Type B pancreatic cell (in vitro differentiated cells): ENCODE results near the gene KLF15. TPM values are rescaled to one million over a fixed set of nuclear protein-coding genes. Genes with fewer than 3 reads are reported as not detected.

ENCODE experiments used
- DNase-seq: peaks from one replicate; pipeline ENCODE4 v3.0.0; 2021; ENCODE audit warnings: mixed read lengths; ENCODE audit not compliant: unreplicated experiment; ENCODE audit errors: extremely low spot score
- H3K27ac Mint-ChIP-seq: 2 replicates; pipeline ENCODE4 v1.8.0; 2021; ENCODE audit warnings: mild to moderate bottlenecking, mixed read lengths
- H3K27me3 Mint-ChIP-seq: 2 replicates; pipeline ENCODE4 v1.8.0; 2021; ENCODE audit warnings: mixed read lengths
- H3K36me3 Mint-ChIP-seq: 2 replicates; pipeline ENCODE4 v1.8.0; 2021; ENCODE audit warnings: mixed read lengths
- H3K4me1 Mint-ChIP-seq: one replicate; pipeline ENCODE4 v1.8.0; 2021; ENCODE audit warnings: mixed read lengths; ENCODE audit not compliant: unreplicated experiment
- H3K4me3 Mint-ChIP-seq: 2 replicates; pipeline ENCODE4 v1.8.0; 2021; ENCODE audit warnings: mild to moderate bottlenecking, mixed read lengths
- H3K9me3 Mint-ChIP-seq: 2 replicates; pipeline ENCODE4 v1.8.0; 2021; ENCODE audit warnings: mixed read lengths
- total RNA-seq: library from RNA; stranded (reverse); gene quantifications from 2 replicates; pipeline ENCODE4 v1.2.1, GENCODE V29; 2021; ENCODE audit warnings: low replicate concordance
- TF ChIP-seq, protein P1 (sequence below): fragments of 200-600 bp; sonication (generic); conservative IDR thresholded peaks from 2 replicates; pipeline ENCODE4 v1.5.0; 2021; ENCODE audit warnings: antibody characterized with exemption, mild to moderate bottlenecking

The KLF15 gene
- total RNA-seq, 1 donor from 2014 or later = 7.9 TPM

DNA sequence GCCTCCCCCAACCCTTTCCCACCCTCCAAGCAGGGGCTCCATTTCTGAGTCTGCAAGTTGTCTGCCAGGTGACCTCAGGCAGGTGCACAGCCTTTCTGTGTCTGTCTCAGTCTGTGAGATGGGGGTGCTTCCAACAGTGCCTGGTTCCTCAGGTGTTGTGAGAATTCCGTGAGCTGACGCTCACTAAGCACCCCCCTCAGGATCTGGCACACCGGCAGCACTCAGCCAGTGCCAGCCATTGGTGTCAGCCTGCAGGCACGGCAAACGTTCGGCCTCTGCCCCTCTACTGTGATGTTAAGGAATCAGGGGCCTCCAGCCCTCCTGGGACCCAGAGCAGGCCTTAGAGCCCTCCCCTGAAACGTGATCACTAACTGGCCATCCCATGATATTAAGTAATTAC is 2.4 kb downstream of the KLF15 start:
- no peak overlapping the region for H3K4me3 Mint-ChIP-seq
- DNase-seq = no peak
- peaks cover 31% of the 10 kb centered on the region for H3K27me3 Mint-ChIP-seq

DNA sequence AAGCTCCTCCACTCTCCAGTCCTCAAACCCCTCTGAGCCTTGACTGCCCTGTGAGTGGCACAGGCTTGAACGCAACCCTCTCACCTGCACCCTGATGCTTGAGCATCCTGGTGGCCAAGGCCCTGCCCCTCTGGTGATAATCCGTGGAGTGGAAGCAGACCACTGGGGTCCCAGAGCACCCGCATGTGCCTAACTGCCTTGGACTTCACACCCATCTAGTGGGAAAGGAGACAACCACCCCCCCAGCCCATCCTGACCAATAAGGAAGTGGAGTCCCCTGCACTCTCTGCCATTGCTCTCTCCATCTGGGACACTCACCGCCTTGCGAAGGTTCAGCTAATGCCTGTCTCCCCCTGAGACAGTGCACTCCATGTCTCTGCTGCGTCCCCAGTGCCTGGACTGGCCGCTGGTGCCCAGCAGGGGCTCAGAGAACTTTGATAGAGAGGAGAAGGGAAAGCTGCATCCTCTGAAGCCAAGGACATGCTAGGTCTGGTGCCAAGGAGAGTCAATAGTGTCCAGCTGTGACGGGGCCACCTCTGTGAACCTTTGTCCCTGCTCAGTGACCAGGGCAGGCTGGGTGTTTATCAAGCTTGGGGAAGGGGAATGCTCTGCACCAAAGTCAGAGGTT is 3.4 kb downstream of the KLF15 start:
- Mint-ChIP-seq H3K4me3 (no peak overlapping the region), H3K36me3 (no peaks in the 10 kb centered on the region), H3K9me3 (no peaks in the 10 kb centered on the region), H3K4me1 (peaks cover 6% of the 10 kb centered on the region), H3K27me3 (peaks cover 21% of the 10 kb centered on the region), H3K27ac (no peak overlapping the region)
- TF ChIP-seq, protein P1, sequence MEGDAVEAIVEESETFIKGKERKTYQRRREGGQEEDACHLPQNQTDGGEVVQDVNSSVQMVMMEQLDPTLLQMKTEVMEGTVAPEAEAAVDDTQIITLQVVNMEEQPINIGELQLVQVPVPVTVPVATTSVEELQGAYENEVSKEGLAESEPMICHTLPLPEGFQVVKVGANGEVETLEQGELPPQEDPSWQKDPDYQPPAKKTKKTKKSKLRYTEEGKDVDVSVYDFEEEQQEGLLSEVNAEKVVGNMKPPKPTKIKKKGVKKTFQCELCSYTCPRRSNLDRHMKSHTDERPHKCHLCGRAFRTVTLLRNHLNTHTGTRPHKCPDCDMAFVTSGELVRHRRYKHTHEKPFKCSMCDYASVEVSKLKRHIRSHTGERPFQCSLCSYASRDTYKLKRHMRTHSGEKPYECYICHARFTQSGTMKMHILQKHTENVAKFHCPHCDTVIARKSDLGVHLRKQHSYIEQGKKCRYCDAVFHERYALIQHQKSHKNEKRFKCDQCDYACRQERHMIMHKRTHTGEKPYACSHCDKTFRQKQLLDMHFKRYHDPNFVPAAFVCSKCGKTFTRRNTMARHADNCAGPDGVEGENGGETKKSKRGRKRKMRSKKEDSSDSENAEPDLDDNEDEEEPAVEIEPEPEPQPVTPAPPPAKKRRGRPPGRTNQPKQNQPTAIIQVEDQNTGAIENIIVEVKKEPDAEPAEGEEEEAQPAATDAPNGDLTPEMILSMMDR = no peak
- no peak for DNase-seq

More for the DNA sequence above, 2.4 kb downstream of the KLF15 start:
- TF ChIP-seq, protein P1 = no peak
- H3K9me3 Mint-ChIP-seq = no peaks in the 10 kb centered on the region
- no peaks in the 10 kb centered on the region for H3K36me3 Mint-ChIP-seq
- H3K27ac Mint-ChIP-seq = no peak overlapping the region
- peaks cover 6% of the 10 kb centered on the region for H3K4me1 Mint-ChIP-seq

DNA sequence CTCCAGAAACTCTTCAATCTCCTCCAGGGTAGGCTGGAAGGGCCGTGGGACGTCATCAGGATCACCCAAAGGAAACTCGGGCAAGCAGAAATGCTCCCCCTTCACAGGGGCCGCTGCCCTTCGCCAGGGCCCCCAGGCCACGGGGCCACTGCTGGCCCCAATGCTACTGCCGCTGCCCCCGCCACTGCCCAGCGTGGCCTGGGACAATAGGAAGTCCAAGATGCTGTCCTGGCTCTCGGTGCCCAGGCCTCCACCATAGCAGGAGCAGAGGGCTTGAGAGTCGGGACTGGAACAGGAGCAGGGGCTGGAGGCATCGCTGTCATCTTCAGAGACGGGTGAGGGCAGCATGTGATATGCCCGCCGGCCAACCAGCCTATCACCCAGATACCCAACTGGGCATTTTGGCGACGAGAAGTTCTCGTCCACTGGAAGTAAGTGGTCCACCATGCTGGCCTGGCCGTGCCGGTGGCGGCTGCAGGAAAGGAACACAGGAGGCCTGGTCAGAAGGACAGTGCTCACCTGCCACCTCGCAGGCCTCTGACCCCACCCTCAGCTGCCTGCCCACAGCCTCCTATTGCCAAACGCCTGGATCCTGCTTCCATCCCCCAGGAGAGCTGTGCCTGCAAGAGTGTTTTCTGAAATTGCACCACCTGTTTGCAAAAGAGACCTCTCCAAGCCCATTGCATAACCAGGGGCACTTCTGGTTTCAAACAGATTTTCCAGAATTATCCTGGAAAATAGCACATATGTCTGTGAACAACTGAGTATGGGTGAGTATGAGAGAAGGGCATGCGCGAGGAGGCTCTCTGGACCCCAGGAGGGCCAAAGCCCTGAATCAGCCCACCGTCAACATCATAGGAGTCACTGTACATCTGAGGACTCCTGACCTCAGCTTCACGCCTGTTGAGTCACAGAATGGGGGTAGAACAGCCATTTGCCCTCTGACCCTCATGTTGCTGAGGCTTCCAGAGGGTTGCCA is 4.4 kb downstream of the KLF15 start:
- Mint-ChIP-seq H3K27ac (no peak overlapping the region), H3K4me1 (peaks cover 6% of the 10 kb centered on the region), H3K36me3 (no peaks in the 10 kb centered on the region), H3K4me3 (no peak overlapping the region), H3K9me3 (no peaks in the 10 kb centered on the region), H3K27me3 (peaks cover 10% of the 10 kb centered on the region)
- DNase-seq = no peak
- TF ChIP-seq, protein P1 = no peak

DNA sequence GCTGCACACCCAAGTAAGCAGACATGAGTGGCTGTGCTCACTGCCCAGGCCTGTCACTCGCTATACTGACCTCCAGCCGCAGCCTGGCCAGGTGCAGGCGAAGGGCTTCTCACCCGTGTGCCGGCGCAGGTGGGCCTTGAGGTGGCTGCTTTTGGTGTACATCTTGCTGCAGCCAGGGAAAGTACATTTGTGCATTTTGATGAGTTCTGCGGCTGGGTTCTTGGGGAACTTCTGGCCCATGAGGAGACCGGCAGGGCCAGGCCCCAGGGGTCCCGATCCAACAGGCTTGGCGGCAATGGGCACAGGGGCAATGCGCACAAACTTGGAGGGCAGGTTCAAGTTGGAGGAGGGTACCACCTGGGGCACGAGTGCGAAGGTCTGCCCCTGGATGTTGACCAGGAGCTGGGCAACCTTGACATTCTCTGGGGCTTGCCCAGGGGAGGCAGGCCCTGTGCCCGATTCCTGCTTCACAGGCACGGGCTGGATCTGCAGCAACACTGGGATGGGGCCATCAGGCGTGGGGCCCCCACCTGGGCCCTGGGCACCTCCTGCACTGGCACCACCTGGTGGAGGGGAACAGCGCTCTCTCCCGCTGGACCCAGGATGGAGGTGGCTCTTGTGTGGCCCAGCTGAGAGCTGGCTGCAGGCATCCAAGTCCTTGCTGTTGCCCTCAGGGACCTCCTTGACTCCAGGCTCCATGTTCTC is 5.3 kb downstream of the KLF15 start:
- TF ChIP-seq, protein P1 = no peak
- H3K9me3 Mint-ChIP-seq = no peaks in the 10 kb centered on the region
- no peak overlapping the region for H3K27ac Mint-ChIP-seq

DNA sequence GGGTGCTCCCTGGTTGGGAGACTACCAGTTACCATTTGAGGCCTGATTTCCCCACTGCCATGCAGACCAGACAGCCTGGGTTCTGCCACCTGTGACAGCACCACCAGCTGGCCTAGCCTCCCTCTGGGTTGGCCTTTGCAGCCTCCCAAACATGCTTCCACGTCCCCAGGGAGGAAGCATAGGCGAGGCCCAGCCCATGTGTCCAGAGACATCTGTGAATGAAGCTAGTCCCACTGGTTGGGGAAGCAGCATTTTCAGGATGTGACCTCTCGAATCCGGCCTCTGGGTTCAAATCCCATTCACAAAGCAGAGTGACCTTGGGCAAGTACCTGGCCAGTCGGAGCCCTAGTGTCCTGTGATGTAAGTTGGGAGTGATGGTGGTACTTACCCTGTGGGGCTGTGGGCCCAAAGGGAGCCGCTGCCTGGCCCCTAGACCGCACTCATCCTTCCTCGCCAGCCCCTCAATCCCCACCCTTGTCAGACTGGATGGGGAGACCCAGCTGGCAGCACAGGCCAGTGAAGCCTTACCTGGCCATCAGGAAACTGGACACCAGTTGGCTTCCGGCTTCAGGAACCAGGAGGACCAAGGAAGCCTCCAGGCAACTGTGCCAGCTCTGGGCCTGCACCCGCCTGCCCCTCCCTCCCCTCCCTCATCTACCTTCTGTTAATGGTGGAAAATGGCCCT is 6.0 kb downstream of the KLF15 start:
- DNase-seq = no peak
- Mint-ChIP-seq H3K9me3 (no peaks in the 10 kb centered on the region), H3K36me3 (no peaks in the 10 kb centered on the region), H3K4me3 (no peak overlapping the region), H3K27me3 (peaks cover 6% of the 10 kb centered on the region), H3K4me1 (peaks cover 6% of the 10 kb centered on the region), H3K27ac (no peak overlapping the region)
- TF ChIP-seq, protein P1 = no peak

More for the DNA sequence above, 5.3 kb downstream of the KLF15 start:
- no peaks in the 10 kb centered on the region for H3K36me3 Mint-ChIP-seq
- H3K4me3 Mint-ChIP-seq = no peak overlapping the region
- no peak for DNase-seq
- H3K27me3 Mint-ChIP-seq = peaks cover 8% of the 10 kb centered on the region
- peaks cover 6% of the 10 kb centered on the region for H3K4me1 Mint-ChIP-seq
